HEK293 (cell line): ENCODE measurements around the gene PAQR7.

Experiments used
- KLF16 ChIP-seq: fragments of 450-650 bp; formaldehyde crosslinking; IDR thresholded peaks from 2 replicates; pipeline ENCODE4 v1.5.1; 2017; ENCODE audit warnings: missing biosample characterization, missing genetic modification characterization
- ZBTB21 ChIP-seq: fragments of 450-650 bp; formaldehyde crosslinking; IDR thresholded peaks from 2 replicates; pipeline ENCODE4 v1.5.1; 2017; ENCODE audit warnings: missing biosample characterization, missing genetic modification characterization
- ZBTB7A ChIP-seq: fragments of 450-650 bp; formaldehyde crosslinking; IDR thresholded peaks from 2 replicates; pipeline ENCODE4 v1.5.1; 2016; ENCODE audit warnings: low read depth, missing biosample characterization, missing genetic modification characterization
- ZNF280D ChIP-seq: fragments of 450-650 bp; formaldehyde crosslinking; IDR thresholded peaks from 2 replicates; pipeline ENCODE4 v1.5.1; 2016; ENCODE audit warnings: missing biosample characterization, missing genetic modification characterization
- TF ChIP-seq, protein P1 (sequence below): fragments of 450-650 bp; formaldehyde crosslinking; IDR thresholded peaks from 2 replicates; pipeline ENCODE4 v1.5.1; 2016; ENCODE audit warnings: missing biosample characterization, missing genetic modification characterization
- TF ChIP-seq, protein P2 (sequence below): fragments of 450-650 bp; formaldehyde crosslinking; IDR thresholded peaks from 2 replicates; pipeline ENCODE4 v1.5.1; 2016; ENCODE audit warnings: missing biosample characterization, missing genetic modification characterization

DNA sequence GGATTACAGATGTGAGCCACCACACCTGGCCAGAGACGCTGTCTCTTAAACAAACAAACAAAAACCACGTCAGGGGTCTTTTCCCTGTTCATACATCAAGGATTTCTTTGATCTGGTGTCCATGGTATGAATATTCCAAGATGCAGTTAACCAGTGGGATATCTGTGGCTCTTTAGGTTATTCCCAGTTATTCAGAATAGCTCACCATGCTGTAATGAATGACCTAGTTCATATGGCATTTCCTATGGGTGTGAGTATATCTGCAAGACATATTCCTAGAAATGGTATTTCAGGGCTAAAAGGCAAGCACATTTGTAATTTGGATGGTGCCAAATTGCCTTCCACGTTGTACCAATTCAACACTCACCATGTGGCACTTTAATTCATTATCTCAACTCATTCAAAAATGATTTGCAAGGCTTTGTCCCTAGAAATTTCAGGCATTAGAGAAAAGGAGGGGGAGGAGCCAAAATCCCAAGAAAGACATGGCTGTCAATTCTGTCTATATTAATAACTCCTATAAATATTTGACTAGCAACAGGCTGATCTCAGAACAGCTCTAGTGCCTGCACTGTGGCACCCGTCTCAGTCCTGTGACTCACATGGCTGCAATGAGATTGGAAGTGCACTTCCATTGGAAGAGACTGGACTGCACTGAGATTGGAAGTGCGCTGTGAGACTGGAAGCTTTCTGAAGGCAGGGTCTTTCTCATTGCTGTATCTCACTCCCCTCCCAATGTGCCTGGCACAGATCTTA lies 36.7 kb upstream of the PAQR7 start:
- TF ChIP-seq ZBTB7A (tag by site-specific recombination) = no peak
- TF ChIP-seq, protein P1, sequence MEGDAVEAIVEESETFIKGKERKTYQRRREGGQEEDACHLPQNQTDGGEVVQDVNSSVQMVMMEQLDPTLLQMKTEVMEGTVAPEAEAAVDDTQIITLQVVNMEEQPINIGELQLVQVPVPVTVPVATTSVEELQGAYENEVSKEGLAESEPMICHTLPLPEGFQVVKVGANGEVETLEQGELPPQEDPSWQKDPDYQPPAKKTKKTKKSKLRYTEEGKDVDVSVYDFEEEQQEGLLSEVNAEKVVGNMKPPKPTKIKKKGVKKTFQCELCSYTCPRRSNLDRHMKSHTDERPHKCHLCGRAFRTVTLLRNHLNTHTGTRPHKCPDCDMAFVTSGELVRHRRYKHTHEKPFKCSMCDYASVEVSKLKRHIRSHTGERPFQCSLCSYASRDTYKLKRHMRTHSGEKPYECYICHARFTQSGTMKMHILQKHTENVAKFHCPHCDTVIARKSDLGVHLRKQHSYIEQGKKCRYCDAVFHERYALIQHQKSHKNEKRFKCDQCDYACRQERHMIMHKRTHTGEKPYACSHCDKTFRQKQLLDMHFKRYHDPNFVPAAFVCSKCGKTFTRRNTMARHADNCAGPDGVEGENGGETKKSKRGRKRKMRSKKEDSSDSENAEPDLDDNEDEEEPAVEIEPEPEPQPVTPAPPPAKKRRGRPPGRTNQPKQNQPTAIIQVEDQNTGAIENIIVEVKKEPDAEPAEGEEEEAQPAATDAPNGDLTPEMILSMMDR (tag by site-specific recombination) = no peak
- no peak for TF ChIP-seq ZBTB21 (tag by site-specific recombination)
- TF ChIP-seq, protein P2, sequence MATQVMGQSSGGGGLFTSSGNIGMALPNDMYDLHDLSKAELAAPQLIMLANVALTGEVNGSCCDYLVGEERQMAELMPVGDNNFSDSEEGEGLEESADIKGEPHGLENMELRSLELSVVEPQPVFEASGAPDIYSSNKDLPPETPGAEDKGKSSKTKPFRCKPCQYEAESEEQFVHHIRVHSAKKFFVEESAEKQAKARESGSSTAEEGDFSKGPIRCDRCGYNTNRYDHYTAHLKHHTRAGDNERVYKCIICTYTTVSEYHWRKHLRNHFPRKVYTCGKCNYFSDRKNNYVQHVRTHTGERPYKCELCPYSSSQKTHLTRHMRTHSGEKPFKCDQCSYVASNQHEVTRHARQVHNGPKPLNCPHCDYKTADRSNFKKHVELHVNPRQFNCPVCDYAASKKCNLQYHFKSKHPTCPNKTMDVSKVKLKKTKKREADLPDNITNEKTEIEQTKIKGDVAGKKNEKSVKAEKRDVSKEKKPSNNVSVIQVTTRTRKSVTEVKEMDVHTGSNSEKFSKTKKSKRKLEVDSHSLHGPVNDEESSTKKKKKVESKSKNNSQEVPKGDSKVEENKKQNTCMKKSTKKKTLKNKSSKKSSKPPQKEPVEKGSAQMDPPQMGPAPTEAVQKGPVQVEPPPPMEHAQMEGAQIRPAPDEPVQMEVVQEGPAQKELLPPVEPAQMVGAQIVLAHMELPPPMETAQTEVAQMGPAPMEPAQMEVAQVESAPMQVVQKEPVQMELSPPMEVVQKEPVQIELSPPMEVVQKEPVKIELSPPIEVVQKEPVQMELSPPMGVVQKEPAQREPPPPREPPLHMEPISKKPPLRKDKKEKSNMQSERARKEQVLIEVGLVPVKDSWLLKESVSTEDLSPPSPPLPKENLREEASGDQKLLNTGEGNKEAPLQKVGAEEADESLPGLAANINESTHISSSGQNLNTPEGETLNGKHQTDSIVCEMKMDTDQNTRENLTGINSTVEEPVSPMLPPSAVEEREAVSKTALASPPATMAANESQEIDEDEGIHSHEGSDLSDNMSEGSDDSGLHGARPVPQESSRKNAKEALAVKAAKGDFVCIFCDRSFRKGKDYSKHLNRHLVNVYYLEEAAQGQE (tag by site-specific recombination) = no peak
- TF ChIP-seq KLF16 = no peak
- TF ChIP-seq ZNF280D (tag by site-specific recombination) = no peak
